Measurements from ENCODE around the gene MRAP.

MRAP gene

GRCh38 chr21:32300117-32300681 is 1.5 kb downstream of the MRAP start:
- in situ Hi-C loops (cut with HindIII; ENCODE audit: low pct_ligation_motif_present, low sequenced_read_pairs): no loop called here

GRCh38 chr21:32301596-32301995 is 2.9 kb downstream of the MRAP start:
- TF ChIP-seq CTCF (IDR thresholded peaks at IDR 0.05; ENCODE audit: low read depth, low read length, missing control alignments): no peak
- in situ Hi-C loops (cut with HindIII; ENCODE audit: low pct_ligation_motif_present, low sequenced_read_pairs): no loop called here
- H3K36me3 ChIP-seq (replicated peaks): peaks cover under 1% of the 10 kb centered on the region
- no peak overlapping the region for H3K27ac ChIP-seq
- no peak for DNase-seq
- H3K27me3 ChIP-seq (replicated peaks): no peaks in the 10 kb centered on the region
- H3K4me3 ChIP-seq (ENCODE audit: low read depth, low read length): no peak overlapping the region

More at GRCh38 chr21:32300117-32300681, 1.5 kb downstream of the MRAP start:
- DNase-seq: no peak
- no peak overlapping the region for H3K4me3 ChIP-seq (ENCODE audit: low read depth, low read length)
- H3K27me3 ChIP-seq (replicated peaks): no peaks in the 10 kb centered on the region
- no peak for TF ChIP-seq CTCF (IDR thresholded peaks at IDR 0.05; ENCODE audit: low read depth, low read length, missing control alignments)
- H3K27ac ChIP-seq: no peak overlapping the region
- no peaks in the 10 kb centered on the region for H3K36me3 ChIP-seq (replicated peaks)

GRCh38 chr21:32302560-32302959 is 3.9 kb downstream of the MRAP start:
- in situ Hi-C loops (cut with HindIII; ENCODE audit: low pct_ligation_motif_present, low sequenced_read_pairs): no loop called here
- no peak overlapping the region for H3K27ac ChIP-seq
- H3K4me3 ChIP-seq (ENCODE audit: low read depth, low read length): no peak overlapping the region
- H3K27me3 ChIP-seq (replicated peaks): no peaks in the 10 kb centered on the region
- peaks cover 6% of the 10 kb centered on the region for H3K36me3 ChIP-seq (replicated peaks)
- no peak for TF ChIP-seq CTCF (IDR thresholded peaks at IDR 0.05; ENCODE audit: low read depth, low read length, missing control alignments)
- no peak for DNase-seq

GRCh38 chr21:32303385-32303784 is 4.7 kb downstream of the MRAP start:
- H3K36me3 ChIP-seq (replicated peaks): peaks cover 8% of the 10 kb centered on the region
- no peak overlapping the region for H3K4me3 ChIP-seq (ENCODE audit: low read depth, low read length)
- no peak for DNase-seq
- no peak overlapping the region for H3K27ac ChIP-seq
- no peak for TF ChIP-seq CTCF (IDR thresholded peaks at IDR 0.05; ENCODE audit: low read depth, low read length, missing control alignments)
- in situ Hi-C loops (cut with HindIII; ENCODE audit: low pct_ligation_motif_present, low sequenced_read_pairs): no loop called here
- H3K27me3 ChIP-seq (replicated peaks): no peaks in the 10 kb centered on the region

GRCh38 chr21:32304998-32305397 is 6.3 kb downstream of the MRAP start:
- in situ Hi-C loops (cut with HindIII; ENCODE audit: low pct_ligation_motif_present, low sequenced_read_pairs): no loop called here
- Histone ChIP-seq H3K36me3 (replicated peaks) (peaks cover 14% of the 10 kb centered on the region), H3K4me3 (ENCODE audit: low read depth, low read length) (no peak overlapping the region), H3K27me3 (replicated peaks) (no peaks in the 10 kb centered on the region), H3K27ac (no peak overlapping the region)
- no peak for TF ChIP-seq CTCF (IDR thresholded peaks at IDR 0.05; ENCODE audit: low read depth, low read length, missing control alignments)
- no peak for DNase-seq

All from brain microvascular endothelial cell (primary cell).